ENCODE results near the gene MED20.

DNA sequence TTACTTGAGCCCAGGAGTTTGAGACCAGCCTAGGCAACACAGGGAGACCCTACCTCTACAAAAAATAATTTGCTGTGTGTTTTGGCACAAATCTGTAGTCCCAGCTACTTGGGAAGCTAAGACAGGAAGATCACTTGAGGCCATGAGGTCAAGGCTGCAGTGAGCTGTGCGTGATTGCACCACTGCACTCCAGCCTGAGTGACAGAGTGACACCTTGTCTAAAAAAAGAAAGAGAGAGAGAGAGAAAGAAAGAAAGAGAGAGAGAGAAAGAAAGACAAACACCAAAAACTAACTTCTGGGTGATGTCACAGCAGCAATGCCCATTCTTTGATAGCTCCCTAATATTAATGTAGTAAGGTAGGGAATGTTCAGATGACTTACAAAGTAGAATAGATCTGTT lies 46.2 kb downstream of the MED20 start:
- TF ChIP-seq POLR2A (IDR thresholded peaks at IDR 0.05) (no peak), EP300 (IDR thresholded peaks at IDR 0.05) (no peak)
- TF ChIP-seq, protein P1, sequence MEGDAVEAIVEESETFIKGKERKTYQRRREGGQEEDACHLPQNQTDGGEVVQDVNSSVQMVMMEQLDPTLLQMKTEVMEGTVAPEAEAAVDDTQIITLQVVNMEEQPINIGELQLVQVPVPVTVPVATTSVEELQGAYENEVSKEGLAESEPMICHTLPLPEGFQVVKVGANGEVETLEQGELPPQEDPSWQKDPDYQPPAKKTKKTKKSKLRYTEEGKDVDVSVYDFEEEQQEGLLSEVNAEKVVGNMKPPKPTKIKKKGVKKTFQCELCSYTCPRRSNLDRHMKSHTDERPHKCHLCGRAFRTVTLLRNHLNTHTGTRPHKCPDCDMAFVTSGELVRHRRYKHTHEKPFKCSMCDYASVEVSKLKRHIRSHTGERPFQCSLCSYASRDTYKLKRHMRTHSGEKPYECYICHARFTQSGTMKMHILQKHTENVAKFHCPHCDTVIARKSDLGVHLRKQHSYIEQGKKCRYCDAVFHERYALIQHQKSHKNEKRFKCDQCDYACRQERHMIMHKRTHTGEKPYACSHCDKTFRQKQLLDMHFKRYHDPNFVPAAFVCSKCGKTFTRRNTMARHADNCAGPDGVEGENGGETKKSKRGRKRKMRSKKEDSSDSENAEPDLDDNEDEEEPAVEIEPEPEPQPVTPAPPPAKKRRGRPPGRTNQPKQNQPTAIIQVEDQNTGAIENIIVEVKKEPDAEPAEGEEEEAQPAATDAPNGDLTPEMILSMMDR (IDR thresholded peaks at IDR 0.05): no peak
